HepG2 (cell line): ENCODE measurements around the gene AK6. TPM values are rescaled to one million over a fixed set of nuclear protein-coding genes. Genes with fewer than 3 reads are reported as not detected.

Experiments used
- ATAC-seq: fragments of 200-7000 bp; cut with Tn5 transposase; 3 replicates; pipeline ENCODE4 v1.9.1; 2020; ENCODE audit warnings: mild to moderate bottlenecking, moderate library complexity
- BruUV-seq: library from RNA; stranded (reverse); fragments of 400-500 nt; replicated peaks from 2 replicates; lab custom pipeline; 2021; lab: Mats Ljungman, UMichigan
- CTCF ChIA-PET: fragments of 300-600 bp; formaldehyde crosslinking; extraction: SDS; loops from one replicate; lab custom pipeline; 2021; ENCODE audit warnings: low total read pairs, inconsistent platforms, low intra/inter-chr PET ratio; lab: Yijun Ruan, JAX
- POLR2A ChIA-PET: fragments of 350-600 bp; sonication (Branson Sonifier 250); formaldehyde crosslinking; loops from one replicate; lab custom pipeline; 2020; ENCODE audit warnings: antibody characterized with exemption, inconsistent platforms; lab: Yijun Ruan, JAX
- DNase-seq: peaks from one replicate; pipeline ENCODE4 v3.0.0-alpha.2; 2015; ENCODE audit warnings: low spot score
- FAIRE-seq: peaks from 3 replicates; lab custom pipeline; 2011; peaks lifted over from hg19 to GRCh38; lab: Jason Lieb, UNC
- H2AFZ ChIP-seq: one replicate; pipeline ENCODE4 v1.6.1; 2011; ENCODE audit warnings: low read length, inconsistent platforms
- H3K27ac ChIP-seq: fragments of 300-600 bp; 3 replicates; pipeline ENCODE4 v1.8.0; 2011; ENCODE audit warnings: mixed run types, mild to moderate bottlenecking, mixed read lengths, low read length, inconsistent platforms; ENCODE audit not compliant: insufficient read depth; ENCODE audit errors: extremely low read length
- H3K27me3 ChIP-seq, 2 experiments: fragments of 200-600 bp in 1 of 2; 2 replicates in 1 of 2; 3 replicates in 1 of 2; pipeline versions ENCODE4 v1.6.0 to v1.8.0; 2011; ENCODE audit warnings: low read length in 2 of 2, mild to moderate bottlenecking in 2 of 2, moderate library complexity in 2 of 2, inconsistent platforms in 1 of 2; ENCODE audit not compliant: insufficient read depth in 2 of 2, control insufficient read depth in 1 of 2
- H3K36me3 ChIP-seq, 2 experiments: fragments of 200-600 bp in 1 of 2; replicated peaks in 1 of 2; 2 replicates in 1 of 2; 3 replicates in 1 of 2; pipeline versions ENCODE4 v1.5.1 to v1.8.0; 2011; ENCODE audit warnings: low read length in 2 of 2, inconsistent platforms in 1 of 2; ENCODE audit not compliant: insufficient read depth in 2 of 2, control insufficient read depth in 1 of 2
- H3K4me1 ChIP-seq: 2 replicates; pipeline ENCODE4 v1.5.1; 2012; ENCODE audit warnings: low read length, inconsistent platforms; ENCODE audit not compliant: insufficient read depth
- H3K4me2 ChIP-seq: 2 replicates; pipeline ENCODE4 v1.6.0; 2011; ENCODE audit warnings: low read depth, low read length, inconsistent platforms
- H3K4me3 ChIP-seq, 3 experiments: fragments of 200-600 bp in 1 of 3; sonication (generic), shearing (Covaris generic) in 1 of 3; replicated peaks in 1 of 3; 2 replicates each; pipeline ENCODE4 v1.5.1; 2011 to 2016; ENCODE audit warnings: low read length in 3 of 3, inconsistent platforms in 2 of 3, low read depth in 2 of 3, mild to moderate bottlenecking in 2 of 3, control low read depth in 1 of 3, mixed read lengths in 1 of 3; ENCODE audit not compliant: insufficient read depth in 1 of 3
- H3K79me2 ChIP-seq: one replicate; pipeline ENCODE4 v1.6.1; 2011; ENCODE audit warnings: low read length, inconsistent platforms; ENCODE audit not compliant: insufficient read depth
- H3K9ac ChIP-seq: 2 replicates; pipeline ENCODE4 v1.6.0; 2011; ENCODE audit warnings: mild to moderate bottlenecking, low read depth, low read length, inconsistent platforms; ENCODE audit not compliant: insufficient read depth
- H3K9me3 ChIP-seq: 2 replicates; pipeline ENCODE4 v1.5.1; 2012; ENCODE audit warnings: mild to moderate bottlenecking, low read length
- H4K20me1 ChIP-seq: 2 replicates; pipeline ENCODE4 v1.6.0; 2011; ENCODE audit warnings: inconsistent platforms, mild to moderate bottlenecking, low read length, moderate library complexity; ENCODE audit not compliant: insufficient read depth
- ASH2L ChIP-seq: fragments of 300-600, 200-600 bp; sonication (generic); IDR thresholded peaks from 2 replicates; pipeline ENCODE4 v1.7.0; 2017; ENCODE audit warnings: low read depth, mild to moderate bottlenecking, moderate library complexity, mixed read lengths, low read length; ENCODE audit not compliant: insufficient read length
- BATF2 ChIP-seq: sonication (generic); formaldehyde crosslinking; IDR thresholded peaks from 2 replicates; pipeline ENCODE4 v1.8.0; 2022; ENCODE audit warnings: mild to moderate bottlenecking, missing genetic modification reagents, moderate library complexity
- ETV5 ChIP-seq: IDR thresholded peaks from 2 replicates; pipeline ENCODE4 v1.6.1; 2018; ENCODE audit warnings: missing biosample characterization, missing genetic modification reagents, inconsistent platforms, borderline replicate concordance
- FOXA3 ChIP-seq: IDR thresholded peaks from 2 replicates; pipeline ENCODE4 v1.6.1; 2016; ENCODE audit warnings: missing genetic modification reagents, missing compliant biosample characterization
- GABPA ChIP-seq, 2 experiments: IDR thresholded peaks; 2 replicates each; pipeline ENCODE4 v1.6.1; 2011 to 2016; ENCODE audit warnings: low read depth in 2 of 2, low read length in 1 of 2, missing biosample characterization in 1 of 2, missing genetic modification characterization in 1 of 2
- HMGA1 ChIP-seq: sonication (generic); formaldehyde crosslinking; conservative IDR thresholded peaks from 2 replicates; pipeline ENCODE4 v1.4.0; 2020; ENCODE audit warnings: missing genetic modification reagents
- HOXA9 ChIP-seq: sonication (generic); formaldehyde crosslinking; IDR thresholded peaks from 2 replicates; pipeline ENCODE4 v1.8.1; 2022; ENCODE audit warnings: missing genetic modification reagents, mild to moderate bottlenecking, moderate library complexity, borderline replicate concordance
- NCOA2 ChIP-seq: sonication (generic); formaldehyde crosslinking; IDR thresholded peaks from 2 replicates; pipeline ENCODE4 v1.8.0; 2022; ENCODE audit warnings: inconsistent platforms
- PRDM15 ChIP-seq: sonication (generic); formaldehyde crosslinking; IDR thresholded peaks from 2 replicates; pipeline ENCODE4 v1.4.0; 2020; ENCODE audit warnings: missing genetic modification reagents
- TRIM24 ChIP-seq: sonication (generic); formaldehyde crosslinking; IDR thresholded peaks from 2 replicates; pipeline ENCODE4 v1.8.0; 2022; ENCODE audit warnings: mild to moderate bottlenecking, missing genetic modification reagents
- ZFP36L2 ChIP-seq: sonication (generic); formaldehyde crosslinking; IDR thresholded peaks from 2 replicates; pipeline ENCODE4 v1.4.0; 2020; ENCODE audit warnings: missing genetic modification reagents
- ZFP82 ChIP-seq: sonication (generic); formaldehyde crosslinking; IDR thresholded peaks from 2 replicates; pipeline ENCODE4 v1.5.1; 2020; ENCODE audit warnings: mild to moderate bottlenecking, missing genetic modification reagents, borderline replicate concordance
- ZNF331 ChIP-seq: sonication (generic); formaldehyde crosslinking; IDR thresholded peaks from 2 replicates; pipeline ENCODE4 v1.4.0; 2020; ENCODE audit warnings: missing genetic modification reagents
- ZNF644 ChIP-seq: IDR thresholded peaks from 2 replicates; pipeline ENCODE4 v1.6.1; 2016; ENCODE audit warnings: low read depth
- ZNF703 ChIP-seq: sonication (generic); formaldehyde crosslinking; IDR thresholded peaks from 2 replicates; pipeline ENCODE4 v1.5.1; 2020; ENCODE audit warnings: missing genetic modification reagents, mild to moderate bottlenecking, moderate library complexity, borderline replicate concordance
- ZNF761 ChIP-seq: sonication (generic); formaldehyde crosslinking; conservative IDR thresholded peaks from 2 replicates; pipeline ENCODE4 v1.4.0; 2020; ENCODE audit warnings: mild to moderate bottlenecking, missing genetic modification reagents
- ZNF775 ChIP-seq: sonication (generic); formaldehyde crosslinking; IDR thresholded peaks from 2 replicates; pipeline ENCODE4 v1.4.0; 2020; ENCODE audit warnings: missing genetic modification reagents, mild to moderate bottlenecking, moderate library complexity, borderline replicate concordance
- ZNF816 ChIP-seq: sonication (generic); formaldehyde crosslinking; IDR thresholded peaks from 2 replicates; pipeline ENCODE4 v1.8.0; 2022; ENCODE audit warnings: missing genetic modification reagents, mild to moderate bottlenecking, borderline replicate concordance
- WGBS: methylation state at CpG from one replicate; pipeline ENCODE4 v1.1.6; 2017; ENCODE audit warnings: low lambda C conversion rate; 5-methylcytosine and 5-hydroxymethylcytosine counted together
- in situ Hi-C: cut with HindIII; loops from 2 replicates; pipeline ENCODE4 v1.10.0; 2017; ENCODE audit warnings: low pct_unique_long_range_greater_than_20kb; ENCODE audit not compliant: extremely low pct_ligation_motif_present
- intact Hi-C: fragments of 100-400 bp; cut with micrococcal nuclease; formaldehyde crosslinking; loops from one replicate; pipeline ENCODE4 v1.10.0; 2022; ENCODE audit not compliant: unreplicated experiment
- polyA plus RNA-seq, 8 experiments: library from polyadenylated mRNA; depleted of rRNA in 3 of 8; stranded (reverse) in 7 of 8; unstranded in 1 of 8; fragments of >200 nt; fragmentation: Illumina TruSeq in 4 of 8; extraction: Trizol in 4 of 8; gene quantifications; 2 replicates each; pipeline versions ENCODE4 v1.2.1 to v1.2.3, GENCODE V29; 2011 to 2016; ENCODE audit warnings: low read depth in 4 of 8, missing spikeins in 1 of 8, mixed read lengths in 1 of 8; ENCODE audit not compliant: insufficient read depth in 1 of 8
- total RNA-seq, 5 experiments: library from RNA; depleted of rRNA; stranded (reverse); fragments of >200 nt; fragmentation: Illumina TruSeq; extraction: Trizol; gene quantifications; 2 replicates each; pipeline ENCODE4 v1.2.3, GENCODE V29; 2016; ENCODE audit warnings: low read depth in 1 of 5

AK6 gene
- total and polyA plus RNA-seq, 2 of the 13 experiments (the other 11 are each of a cell fraction or from before 2014, with no cell fraction given): 31.1 to 77.2 TPM

GRCh38 chr5:69331528-69332445 is 37.5 kb downstream of the AK6 start:
- Histone ChIP-seq H4K20me1 (no peaks in the 10 kb centered on the region), H3K27ac (peak overlapping the region; percentile 90), H3K9me3 (no peaks in the 10 kb centered on the region), H3K27me3 (no peaks in the 10 kb centered on the region), H3K4me1 (peaks cover 51% of the 10 kb centered on the region), H3K4me2 (peak overlapping the region; percentile 97), H2AFZ (no peak overlapping the region), H3K79me2 (no peaks in the 10 kb centered on the region), H3K36me3 (no peaks in the 10 kb centered on the region), H3K4me3 (peak overlapping the region; percentile 69 to 85 (median 85)), H3K9ac (peak overlapping the region; percentile 84)
- peak; percentile 85 for ATAC-seq
- intact Hi-C loops: loop anchor here (5.0 kb wide), 2 partner anchors 164 to 289 kb away; partner anchors contain the start of gene CCNB1
- POLR2A ChIA-PET: interaction anchor here (0.5 to 3.5 kb wide), 13 partner anchors 8 to 289 kb away, joined by 3 to 27 read pairs (median 3); partner anchors contain the start of gene SLC30A5
- FAIRE-seq: peak; percentile 70
- BruUV-seq: TSS peak; percentile 93
- in situ Hi-C loops: loop anchor here (10.0 kb wide), 2 partner anchors 57 to 237 kb away; partner anchors contain the start of gene SLC30A5
- peak; percentile 86 for DNase-seq
- CTCF ChIA-PET: no interaction called here
- 21% methylated on average over 11 of the region's 11 CpGs for WGBS
- TF ChIP-seq HOXA9 (CRISPR knock-in tag) (no peak), BATF2 (CRISPR knock-in tag) (no peak), PRDM15 (CRISPR knock-in tag) (0 out of 2 replicates have a peak, but pooled peaks have one; percentile 12), ZNF644 (CRISPR knock-in tag) (peak; percentile 61; the same call in 1 of the 2 replicates), ZFP36L2 (CRISPR knock-in tag) (no peak), HMGA1 (CRISPR knock-in tag) (no peak), ETV5 (CRISPR knock-in tag) (peak; percentile 21; the same call in 1 of the 2 replicates), ASH2L (peak; percentile 11), ZNF761 (CRISPR knock-in tag) (no peak), ZFP82 (0 out of 2 replicates have a peak, but pooled peaks have one; percentile 7), FOXA3 (CRISPR knock-in tag) (0 out of 2 replicates have a peak, but pooled peaks have one; percentile 44), ZNF703 (CRISPR knock-in tag) (0 out of 2 replicates have a peak, but pooled peaks have one; percentile 3), GABPA (IDR thresholded peaks at IDR 0.05; ENCODE audit: low read depth, low read length) (no peak), GABPA (CRISPR knock-in tag; IDR thresholded peaks at IDR 0.05; ENCODE audit: low read depth) (peak; percentile 7; the same call in 1 of the 2 replicates), TRIM24 (CRISPR knock-in tag) (no peak), NCOA2 (CRISPR knock-in tag) (peak; percentile 31; the same call in 1 of the 2 replicates), ZNF816 (no peak), ZNF331 (peak; percentile 45; the same call in 1 of the 2 replicates), ZNF775 (no peak)
